SK-N-SH treated with all-trans-retinoic acid at 6 μM for 48 hours (cell line): ENCODE measurements around the gene SCFD2.

ENCODE experiments used
- ATAC-seq: fragments of 200-7000 bp; cut with Tn5 transposase; 3 replicates; pipeline ENCODE4 v1.9.1; 2020; ENCODE audit warnings: mild to moderate bottlenecking, moderate library complexity
- ARNTL ChIP-seq: fragments of 450-650 bp; formaldehyde crosslinking; IDR thresholded peaks from 2 replicates; pipeline ENCODE4 v1.5.0; 2020; ENCODE audit warnings: low read depth, mild to moderate bottlenecking, moderate library complexity, borderline replicate concordance
- CSDC2 ChIP-seq: fragments of 250-450 bp; sonication (Bioruptor Pico); IDR thresholded peaks from 2 replicates; pipeline ENCODE4 v1.5.0; 2020; ENCODE audit warnings: mild to moderate bottlenecking, moderate library complexity
- ESRRG ChIP-seq: fragments of 250-450 bp; sonication (Bioruptor Pico); IDR thresholded peaks from 2 replicates; pipeline ENCODE4 v1.6.1; 2021; ENCODE audit warnings: mild to moderate bottlenecking
- GLIS3 ChIP-seq: fragments of 250-450 bp; sonication (Bioruptor Pico); IDR thresholded peaks from 2 replicates; pipeline ENCODE4 v1.5.0; 2020; ENCODE audit warnings: mild to moderate bottlenecking, moderate library complexity
- OSR1 ChIP-seq: fragments of 250-450 bp; sonication (Bioruptor Pico); IDR thresholded peaks from 2 replicates; pipeline ENCODE4 v1.8.0; 2022; ENCODE audit warnings: moderate library complexity, mild to moderate bottlenecking, inconsistent platforms
- PATZ1 ChIP-seq: fragments of 250-450 bp; sonication (Bioruptor Pico); IDR thresholded peaks from 2 replicates; pipeline ENCODE4 v1.8.0; 2020; ENCODE audit warnings: mild to moderate bottlenecking, moderate library complexity, borderline replicate concordance
- POU6F1 ChIP-seq: fragments of 250-450 bp; sonication (Bioruptor Pico); IDR thresholded peaks from 2 replicates; pipeline ENCODE4 v1.8.0; 2021; ENCODE audit warnings: low read depth, mild to moderate bottlenecking, moderate library complexity, borderline replicate concordance
- PPARA ChIP-seq: fragments of 250-450 bp; sonication (Bioruptor Pico); IDR thresholded peaks from 2 replicates; pipeline ENCODE4 v1.5.0; 2020; ENCODE audit warnings: mild to moderate bottlenecking, borderline replicate concordance
- RARB ChIP-seq: fragments of 250-450 bp; sonication (Bioruptor Pico); IDR thresholded peaks from 2 replicates; pipeline ENCODE4 v1.8.0; 2021; ENCODE audit warnings: mild to moderate bottlenecking, moderate library complexity
- SNAI2 ChIP-seq: fragments of 250-450 bp; sonication (Bioruptor Pico); IDR thresholded peaks from 2 replicates; pipeline ENCODE4 v1.5.0; 2020; ENCODE audit warnings: mild to moderate bottlenecking, moderate library complexity
- TCF4 ChIP-seq: fragments of 250-450 bp; sonication (Bioruptor Pico); IDR thresholded peaks from 2 replicates; pipeline ENCODE4 v1.8.0; 2021; ENCODE audit warnings: mild to moderate bottlenecking, moderate library complexity, borderline replicate concordance
- ZFP3 ChIP-seq: fragments of 250-450 bp; sonication (Bioruptor Pico); IDR thresholded peaks from 2 replicates; pipeline ENCODE4 v1.5.0; 2020; ENCODE audit warnings: mild to moderate bottlenecking, moderate library complexity
- ZFP30 ChIP-seq: fragments of 450-650 bp; formaldehyde crosslinking; IDR thresholded peaks from 2 replicates; pipeline ENCODE4 v1.5.0; 2022; ENCODE audit warnings: mild to moderate bottlenecking, moderate library complexity
- ZNF565 ChIP-seq: fragments of 450-650 bp; formaldehyde crosslinking; conservative IDR thresholded peaks from 2 replicates; pipeline ENCODE4 v1.5.0; 2020; ENCODE audit warnings: low read depth, mild to moderate bottlenecking, moderate library complexity
- ZNF70 ChIP-seq: fragments of 450-650 bp; formaldehyde crosslinking; IDR thresholded peaks from 2 replicates; pipeline ENCODE4 v1.5.0; 2020; ENCODE audit warnings: mild to moderate bottlenecking, moderate library complexity
- ZNF8 ChIP-seq: fragments of 450-650 bp; formaldehyde crosslinking; IDR thresholded peaks from 2 replicates; pipeline ENCODE4 v1.5.0; 2020; ENCODE audit warnings: mild to moderate bottlenecking, moderate library complexity
- TF ChIP-seq, protein P1 (sequence below): fragments of 250-450 bp; sonication (Bioruptor Pico); IDR thresholded peaks from 2 replicates; pipeline ENCODE4 v1.5.1; 2020; ENCODE audit warnings: low read depth, mild to moderate bottlenecking, moderate library complexity
- TF ChIP-seq, protein P2 (sequence below): fragments of 250-450 bp; sonication (Bioruptor Pico); IDR thresholded peaks from 2 replicates; pipeline ENCODE4 v1.5.0; 2020; ENCODE audit warnings: mild to moderate bottlenecking, moderate library complexity
- TF ChIP-seq, protein P3 (sequence below): fragments of 250-450 bp; sonication (Bioruptor Pico); IDR thresholded peaks from 2 replicates; pipeline ENCODE4 v1.5.1; 2021; ENCODE audit warnings: mild to moderate bottlenecking, moderate library complexity

Gene SCFD2

GRCh38 chr4:52979020-52979419 lies 386.8 kb downstream of the SCFD2 start:
- no peak for ATAC-seq
- no peak for TF ChIP-seq PPARA (CRISPR knock-in tag)
- TF ChIP-seq, protein P1, sequence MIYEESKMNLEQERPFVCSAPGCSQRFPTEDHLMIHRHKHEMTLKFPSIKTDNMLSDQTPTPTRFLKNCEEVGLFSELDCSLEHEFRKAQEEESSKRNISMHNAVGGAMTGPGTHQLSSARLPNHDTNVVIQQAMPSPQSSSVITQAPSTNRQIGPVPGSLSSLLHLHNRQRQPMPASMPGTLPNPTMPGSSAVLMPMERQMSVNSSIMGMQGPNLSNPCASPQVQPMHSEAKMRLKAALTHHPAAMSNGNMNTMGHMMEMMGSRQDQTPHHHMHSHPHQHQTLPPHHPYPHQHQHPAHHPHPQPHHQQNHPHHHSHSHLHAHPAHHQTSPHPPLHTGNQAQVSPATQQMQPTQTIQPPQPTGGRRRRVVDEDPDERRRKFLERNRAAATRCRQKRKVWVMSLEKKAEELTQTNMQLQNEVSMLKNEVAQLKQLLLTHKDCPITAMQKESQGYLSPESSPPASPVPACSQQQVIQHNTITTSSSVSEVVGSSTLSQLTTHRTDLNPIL (CRISPR knock-in tag): no peak
- TF ChIP-seq CSDC2: no peak
- TF ChIP-seq TCF4 (CRISPR knock-in tag): no peak
- TF ChIP-seq PATZ1: no peak
- TF ChIP-seq ZNF70 (CRISPR knock-in tag): no peak
- no peak for TF ChIP-seq RARB (CRISPR knock-in tag)
- TF ChIP-seq ZFP3: no peak
- no peak for TF ChIP-seq ZFP30
- no peak for TF ChIP-seq SNAI2 (CRISPR knock-in tag)
- TF ChIP-seq ZNF565: no peak
- TF ChIP-seq ARNTL (CRISPR knock-in tag): no peak

DNA sequence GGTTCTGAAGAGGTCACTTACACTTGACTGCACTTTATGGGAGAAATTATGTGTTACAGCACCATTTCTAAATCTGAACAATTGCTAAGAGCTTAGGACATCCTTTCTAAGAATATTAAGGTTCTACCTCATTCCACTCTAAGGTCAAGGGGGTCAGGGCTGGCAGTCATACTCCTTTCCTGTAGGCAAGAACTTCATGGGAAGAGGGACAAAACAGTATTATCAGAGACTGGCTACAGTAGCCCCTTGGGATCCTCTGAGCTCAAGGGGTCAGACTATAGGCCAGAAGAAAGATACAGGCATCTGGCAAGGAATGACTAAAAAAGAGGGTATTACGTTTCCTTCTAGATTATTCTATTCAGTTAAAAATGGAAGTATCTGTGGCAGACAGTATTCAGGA lies 388.6 kb downstream of the SCFD2 start:
- no peak for TF ChIP-seq ZNF565
- TF ChIP-seq ZNF8: no peak
- no peak for TF ChIP-seq OSR1 (CRISPR knock-in tag)
- no peak for TF ChIP-seq ZFP30
- TF ChIP-seq, protein P1 (CRISPR knock-in tag): no peak
- no peak for ATAC-seq

DNA sequence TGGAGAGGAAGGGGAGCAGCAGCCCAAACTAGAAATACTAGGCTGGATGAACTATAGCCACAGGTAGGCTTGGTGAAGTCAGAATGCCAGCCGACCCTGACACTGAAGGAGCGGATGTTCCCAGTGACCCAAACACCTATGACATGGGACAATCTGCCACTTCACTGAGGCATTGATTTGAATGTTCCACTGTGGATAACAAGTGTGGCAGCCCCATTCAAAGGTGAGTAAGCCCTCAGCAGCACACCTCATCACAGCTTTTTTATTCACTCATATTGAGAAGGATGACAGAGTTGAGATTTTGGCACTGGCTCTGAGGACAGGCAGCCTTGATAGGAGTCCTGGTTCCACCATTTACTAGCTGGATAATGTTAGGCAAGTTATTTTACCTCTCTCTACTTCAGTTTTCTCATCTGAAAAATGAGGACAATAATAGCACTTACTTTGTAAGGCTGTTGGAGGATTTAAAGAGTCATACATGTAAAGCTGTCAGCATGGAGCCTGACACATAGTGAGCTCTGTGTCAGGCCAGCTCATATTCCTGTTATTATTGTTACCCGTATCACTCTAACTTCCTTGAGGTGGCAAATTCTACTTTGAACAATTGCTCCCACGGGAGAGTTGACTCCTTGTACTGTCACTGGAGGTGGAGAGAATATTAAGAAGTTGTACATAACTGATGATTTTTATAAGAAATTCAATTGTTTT lies 389.2 kb downstream of the SCFD2 start:
- no peak for ATAC-seq
- TF ChIP-seq GLIS3 (CRISPR knock-in tag) (no peak), POU6F1 (CRISPR knock-in tag) (no peak), ESRRG (CRISPR knock-in tag) (no peak), ZNF8 (no peak), ZNF565 (no peak), ZNF70 (CRISPR knock-in tag) (no peak), PATZ1 (no peak), CSDC2 (no peak), ZFP3 (no peak), RARB (CRISPR knock-in tag) (no peak), TCF4 (CRISPR knock-in tag) (no peak), PPARA (CRISPR knock-in tag) (no peak)
- TF ChIP-seq, protein P2, sequence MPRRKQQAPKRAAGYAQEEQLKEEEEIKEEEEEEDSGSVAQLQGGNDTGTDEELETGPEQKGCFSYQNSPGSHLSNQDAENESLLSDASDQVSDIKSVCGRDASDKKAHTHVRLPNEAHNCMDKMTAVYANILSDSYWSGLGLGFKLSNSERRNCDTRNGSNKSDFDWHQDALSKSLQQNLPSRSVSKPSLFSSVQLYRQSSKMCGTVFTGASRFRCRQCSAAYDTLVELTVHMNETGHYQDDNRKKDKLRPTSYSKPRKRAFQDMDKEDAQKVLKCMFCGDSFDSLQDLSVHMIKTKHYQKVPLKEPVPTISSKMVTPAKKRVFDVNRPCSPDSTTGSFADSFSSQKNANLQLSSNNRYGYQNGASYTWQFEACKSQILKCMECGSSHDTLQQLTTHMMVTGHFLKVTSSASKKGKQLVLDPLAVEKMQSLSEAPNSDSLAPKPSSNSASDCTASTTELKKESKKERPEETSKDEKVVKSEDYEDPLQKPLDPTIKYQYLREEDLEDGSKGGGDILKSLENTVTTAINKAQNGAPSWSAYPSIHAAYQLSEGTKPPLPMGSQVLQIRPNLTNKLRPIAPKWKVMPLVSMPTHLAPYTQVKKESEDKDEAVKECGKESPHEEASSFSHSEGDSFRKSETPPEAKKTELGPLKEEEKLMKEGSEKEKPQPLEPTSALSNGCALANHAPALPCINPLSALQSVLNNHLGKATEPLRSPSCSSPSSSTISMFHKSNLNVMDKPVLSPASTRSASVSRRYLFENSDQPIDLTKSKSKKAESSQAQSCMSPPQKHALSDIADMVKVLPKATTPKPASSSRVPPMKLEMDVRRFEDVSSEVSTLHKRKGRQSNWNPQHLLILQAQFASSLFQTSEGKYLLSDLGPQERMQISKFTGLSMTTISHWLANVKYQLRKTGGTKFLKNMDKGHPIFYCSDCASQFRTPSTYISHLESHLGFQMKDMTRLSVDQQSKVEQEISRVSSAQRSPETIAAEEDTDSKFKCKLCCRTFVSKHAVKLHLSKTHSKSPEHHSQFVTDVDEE (CRISPR knock-in tag): no peak
- TF ChIP-seq, protein P3, sequence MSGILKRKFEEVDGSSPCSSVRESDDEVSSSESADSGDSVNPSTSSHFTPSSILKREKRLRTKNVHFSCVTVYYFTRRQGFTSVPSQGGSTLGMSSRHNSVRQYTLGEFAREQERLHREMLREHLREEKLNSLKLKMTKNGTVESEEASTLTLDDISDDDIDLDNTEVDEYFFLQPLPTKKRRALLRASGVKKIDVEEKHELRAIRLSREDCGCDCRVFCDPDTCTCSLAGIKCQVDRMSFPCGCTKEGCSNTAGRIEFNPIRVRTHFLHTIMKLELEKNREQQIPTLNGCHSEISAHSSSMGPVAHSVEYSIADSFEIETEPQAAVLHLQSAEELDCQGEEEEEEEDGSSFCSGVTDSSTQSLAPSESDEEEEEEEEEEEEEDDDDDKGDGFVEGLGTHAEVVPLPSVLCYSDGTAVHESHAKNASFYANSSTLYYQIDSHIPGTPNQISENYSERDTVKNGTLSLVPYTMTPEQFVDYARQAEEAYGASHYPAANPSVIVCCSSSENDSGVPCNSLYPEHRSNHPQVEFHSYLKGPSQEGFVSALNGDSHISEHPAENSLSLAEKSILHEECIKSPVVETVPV: no peak
